IPS DF 19.7 (cell line): ENCODE data around the gene AKR1B1.

ENCODE experiments used
- DNase-seq: peaks from one replicate; pipeline ENCODE4 v3.0.0-alpha.2; 2013; ENCODE audit warnings: low read depth, low spot score

The AKR1B1 gene

DNA sequence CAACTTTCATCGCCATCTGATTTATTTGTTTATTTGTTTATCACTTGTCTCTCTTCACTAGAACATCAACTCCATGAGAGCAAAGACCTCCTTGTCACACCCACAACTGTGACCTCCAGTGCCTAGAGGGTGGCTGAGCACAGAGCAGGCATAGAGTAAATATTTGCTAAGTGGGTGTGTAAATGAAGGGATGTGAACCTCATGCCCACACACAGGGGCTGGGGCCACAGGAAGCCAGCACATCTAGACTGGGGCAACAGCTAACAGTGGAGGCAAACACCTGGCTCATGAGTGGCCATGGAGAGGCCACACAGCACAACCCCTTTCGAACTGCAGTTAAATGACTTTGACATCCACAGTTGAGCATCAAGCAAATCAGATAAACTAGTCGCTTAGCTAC, 39.8 kb downstream of the AKR1B1 start:
- no peak for DNase-seq

GRCh38 chr7:134415700-134416099, 43.2 kb downstream of the AKR1B1 start:
- no peak for DNase-seq

GRCh38 chr7:134414109-134414508, 44.8 kb downstream of the AKR1B1 start:
- no peak for DNase-seq

GRCh38 chr7:134407311-134407710, 51.6 kb downstream of the AKR1B1 start:
- DNase-seq, result no peak

GRCh38 chr7:134406431-134406830, 52.5 kb downstream of the AKR1B1 start:
- DNase-seq, result no peak

DNA sequence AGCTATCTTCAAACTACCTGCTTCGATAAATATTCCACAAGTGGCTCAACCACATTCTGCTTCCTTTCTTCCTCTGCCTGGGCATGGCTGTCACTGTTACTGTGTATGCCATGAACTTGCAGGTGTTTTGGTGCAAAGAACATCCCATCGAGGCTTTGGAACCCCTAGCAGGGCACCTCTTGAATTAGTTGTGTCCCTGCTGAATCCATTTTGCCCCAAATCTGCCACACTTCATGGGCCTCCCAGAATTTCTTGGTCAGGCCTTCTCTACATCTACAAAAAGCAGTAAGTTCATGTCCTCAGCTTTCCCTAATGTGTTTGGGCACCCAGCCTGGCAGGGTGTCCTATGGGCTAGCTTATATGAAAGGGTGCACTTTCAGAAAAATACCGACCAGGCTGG, 53.6 kb downstream of the AKR1B1 start:
- no peak for DNase-seq

GRCh38 chr7:134403062-134403461, 55.8 kb downstream of the AKR1B1 start:
- DNase-seq, result no peak

- DNase-seq, result no peak
Observed at GRCh38 chr7:134400859-134401258, 58.0 kb downstream of the AKR1B1 start.

- no peak for DNase-seq
Observed at GRCh38 chr7:134396031-134396430, 62.9 kb downstream of the AKR1B1 start.

DNA sequence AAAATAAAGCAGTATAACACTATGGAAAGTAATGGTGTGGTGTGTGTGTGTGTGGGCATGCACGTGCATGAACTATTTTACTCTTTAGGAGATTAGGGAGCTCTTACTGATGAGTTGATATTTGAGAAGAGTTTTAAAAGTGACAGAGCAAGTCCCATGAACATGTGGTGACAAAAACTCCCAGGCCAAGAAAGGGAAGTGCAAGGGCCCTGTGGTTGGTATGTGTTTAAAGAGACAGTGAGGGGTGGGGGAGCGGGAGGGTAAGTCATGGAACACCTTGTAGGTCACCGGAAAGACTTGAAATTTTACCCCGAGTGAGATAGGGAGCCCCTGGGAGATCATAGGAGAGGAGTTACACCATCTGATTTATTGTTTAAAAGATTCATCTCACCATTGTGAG, 63.3 kb downstream of the AKR1B1 start:
- no peak for DNase-seq

DNA sequence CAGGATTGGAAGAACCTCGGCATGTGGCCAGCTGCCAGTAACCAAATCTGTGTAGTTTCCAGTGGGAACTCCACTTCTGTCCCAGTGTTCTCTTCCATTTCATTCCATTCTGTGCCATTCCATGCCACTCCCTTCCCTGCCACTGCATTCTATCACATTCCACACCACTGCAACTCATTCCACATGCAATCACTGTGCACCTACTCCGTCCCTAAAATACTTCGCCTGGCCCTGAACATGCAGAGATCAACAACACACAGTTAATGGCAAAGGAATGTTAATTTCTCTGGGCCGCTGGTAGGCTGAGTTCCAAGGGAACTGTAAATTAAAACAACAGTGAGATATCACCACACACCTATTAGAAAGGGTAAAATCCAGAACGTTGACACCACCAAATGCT, 64.8 kb downstream of the AKR1B1 start:
- no peak for DNase-seq
